Measurements from ENCODE around the gene ACSM5. TPM values are rescaled to one million over a fixed set of nuclear protein-coding genes. Genes with fewer than 3 reads are reported as not detected.

ACSM5 gene
- total RNA-seq, 1 donor = not detected

DNA sequence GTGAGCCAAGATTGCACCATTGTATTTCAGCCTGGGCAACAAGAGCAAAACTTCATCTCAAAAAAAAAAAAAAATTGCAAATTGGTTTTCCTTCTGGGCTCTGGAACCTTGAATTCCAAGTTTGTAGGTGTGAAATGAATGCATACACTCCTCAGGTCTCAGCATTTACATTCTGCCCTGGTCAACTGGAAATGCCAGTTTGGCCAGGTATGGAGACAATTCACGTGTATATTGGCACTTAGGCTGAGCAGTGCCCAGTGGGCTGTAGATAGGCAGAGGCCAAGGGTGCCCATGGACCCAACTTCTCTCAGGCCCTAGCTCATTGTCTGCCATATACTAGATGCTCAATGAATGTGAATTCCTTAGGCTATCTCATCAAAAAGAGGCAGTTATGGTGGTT is 20.5 kb upstream of the ACSM5 start:
- TF ChIP-seq, protein P1, sequence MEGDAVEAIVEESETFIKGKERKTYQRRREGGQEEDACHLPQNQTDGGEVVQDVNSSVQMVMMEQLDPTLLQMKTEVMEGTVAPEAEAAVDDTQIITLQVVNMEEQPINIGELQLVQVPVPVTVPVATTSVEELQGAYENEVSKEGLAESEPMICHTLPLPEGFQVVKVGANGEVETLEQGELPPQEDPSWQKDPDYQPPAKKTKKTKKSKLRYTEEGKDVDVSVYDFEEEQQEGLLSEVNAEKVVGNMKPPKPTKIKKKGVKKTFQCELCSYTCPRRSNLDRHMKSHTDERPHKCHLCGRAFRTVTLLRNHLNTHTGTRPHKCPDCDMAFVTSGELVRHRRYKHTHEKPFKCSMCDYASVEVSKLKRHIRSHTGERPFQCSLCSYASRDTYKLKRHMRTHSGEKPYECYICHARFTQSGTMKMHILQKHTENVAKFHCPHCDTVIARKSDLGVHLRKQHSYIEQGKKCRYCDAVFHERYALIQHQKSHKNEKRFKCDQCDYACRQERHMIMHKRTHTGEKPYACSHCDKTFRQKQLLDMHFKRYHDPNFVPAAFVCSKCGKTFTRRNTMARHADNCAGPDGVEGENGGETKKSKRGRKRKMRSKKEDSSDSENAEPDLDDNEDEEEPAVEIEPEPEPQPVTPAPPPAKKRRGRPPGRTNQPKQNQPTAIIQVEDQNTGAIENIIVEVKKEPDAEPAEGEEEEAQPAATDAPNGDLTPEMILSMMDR (IDR thresholded peaks at IDR 0.05; ENCODE audit: insufficient read depth, low read depth, low read length) = no peak
- H3K4me3 ChIP-seq (ENCODE audit: low read depth, low read length) = no peak overlapping the region
- DNase-seq (ENCODE audit: low read depth) = no peak

DNA sequence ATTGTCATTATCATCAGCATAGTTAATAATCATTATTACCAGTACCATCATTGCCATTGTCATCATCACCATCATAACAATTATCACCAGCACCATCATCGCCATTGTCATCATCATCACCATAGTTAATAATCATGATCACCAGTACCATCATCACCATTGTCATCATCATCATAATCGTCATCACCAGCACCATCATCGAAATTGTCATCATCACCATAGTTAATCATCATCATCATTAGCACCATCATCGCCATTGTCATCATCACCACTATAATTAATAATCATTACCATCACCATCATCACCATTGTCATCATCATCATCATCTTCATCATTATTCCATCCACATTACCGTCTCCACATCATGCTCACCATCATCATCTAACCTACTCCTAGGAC is 18.3 kb upstream of the ACSM5 start:
- H3K4me3 ChIP-seq (ENCODE audit: low read depth, low read length) = no peak overlapping the region
- DNase-seq (ENCODE audit: low read depth) = no peak
- TF ChIP-seq, protein P1 (IDR thresholded peaks at IDR 0.05; ENCODE audit: insufficient read depth, low read depth, low read length) = no peak

DNA sequence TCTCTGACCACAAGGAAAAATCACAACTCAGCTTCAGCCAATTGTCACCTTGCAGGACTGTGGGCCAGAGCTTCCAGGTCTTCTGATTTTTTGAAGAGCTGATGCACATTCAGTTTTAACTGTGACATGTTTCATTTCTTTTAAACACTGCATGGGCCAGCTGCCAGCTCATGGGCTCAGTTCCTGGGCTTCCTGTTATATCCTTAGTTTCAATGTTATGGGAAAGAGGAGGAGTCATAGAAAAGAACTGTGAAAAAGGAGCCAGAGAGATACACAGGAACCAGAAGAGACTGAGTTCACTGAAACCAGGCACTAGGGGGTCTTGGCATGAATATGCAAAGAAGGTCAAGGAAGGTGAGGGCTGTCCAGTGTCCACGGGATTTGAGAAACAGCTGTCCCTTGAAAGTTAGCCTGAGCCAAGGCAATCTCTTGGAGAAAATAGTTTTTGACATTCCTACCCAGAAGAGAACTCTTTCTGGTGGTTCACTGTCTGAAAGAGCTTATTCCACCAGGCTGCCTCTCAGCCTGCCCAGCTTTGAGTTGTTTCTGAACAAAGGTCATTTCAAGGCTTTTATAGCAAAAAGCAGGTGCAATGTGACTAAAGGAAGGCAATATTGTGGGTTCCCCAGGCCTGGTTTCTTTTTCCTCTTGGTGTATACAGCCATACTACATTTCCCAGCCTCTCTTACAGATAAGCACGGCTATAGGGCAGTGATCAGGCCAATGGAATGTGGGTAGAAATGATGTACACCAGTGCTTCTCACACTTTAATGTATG is 15.3 kb upstream of the ACSM5 start:
- TF ChIP-seq, protein P1 (IDR thresholded peaks at IDR 0.05; ENCODE audit: insufficient read depth, low read depth, low read length) = no peak
- no peak for DNase-seq (ENCODE audit: low read depth)
- no peak overlapping the region for H3K4me3 ChIP-seq (ENCODE audit: low read depth, low read length)

DNA sequence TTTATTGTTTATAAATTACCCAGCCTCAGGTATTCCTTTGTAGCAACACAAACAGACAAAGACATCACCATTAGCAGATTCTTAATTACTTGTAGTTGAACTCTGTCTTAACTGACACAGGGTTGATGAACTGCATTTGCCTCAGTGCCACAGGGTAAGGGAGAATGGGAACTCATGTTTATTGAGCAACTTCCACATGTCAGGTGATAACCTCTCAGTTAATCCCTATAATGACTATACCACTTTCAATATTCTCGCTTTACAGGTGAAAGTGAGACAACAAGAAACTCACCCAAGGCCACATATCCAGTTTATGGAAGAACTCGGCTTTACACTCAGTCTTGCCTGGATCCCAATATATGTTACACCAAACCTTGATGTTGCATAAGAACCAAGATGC is 13.4 kb upstream of the ACSM5 start:
- TF ChIP-seq, protein P1 (IDR thresholded peaks at IDR 0.05; ENCODE audit: insufficient read depth, low read depth, low read length) = no peak
- DNase-seq (ENCODE audit: low read depth) = no peak
- H3K4me3 ChIP-seq (ENCODE audit: low read depth, low read length) = no peak overlapping the region

DNA sequence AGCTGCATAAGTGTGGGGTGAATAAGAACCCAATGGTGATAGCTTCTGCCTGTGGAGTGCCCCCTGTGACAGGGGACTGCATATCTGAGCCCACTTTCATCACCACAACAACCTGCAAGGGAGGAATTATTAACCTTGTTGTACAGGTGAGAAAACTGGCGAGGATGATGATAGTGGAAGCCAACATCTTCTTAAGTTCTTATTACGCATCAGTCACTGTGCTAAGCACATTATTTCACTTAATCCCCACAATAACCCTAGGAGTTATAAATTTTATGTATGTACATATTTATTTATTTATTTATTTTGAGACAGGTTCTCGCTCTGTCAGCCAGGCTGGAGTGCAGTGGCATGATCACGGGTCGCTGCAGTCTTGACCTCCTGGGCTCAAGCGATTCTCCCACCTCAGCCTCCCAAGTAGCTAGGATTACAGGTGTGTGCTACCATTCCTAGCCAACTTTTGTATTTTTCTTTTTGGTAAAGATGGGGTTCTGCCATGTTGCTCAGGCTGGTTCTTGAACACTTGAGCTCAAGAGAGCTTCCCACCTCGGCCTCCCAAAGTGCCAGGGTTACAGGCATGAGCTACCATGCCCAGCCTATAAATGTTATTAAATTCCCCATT is 12.4 kb upstream of the ACSM5 start:
- no peak for DNase-seq (ENCODE audit: low read depth)
- TF ChIP-seq, protein P1 (IDR thresholded peaks at IDR 0.05; ENCODE audit: insufficient read depth, low read depth, low read length) = no peak
- H3K4me3 ChIP-seq (ENCODE audit: low read depth, low read length) = no peak overlapping the region

DNA sequence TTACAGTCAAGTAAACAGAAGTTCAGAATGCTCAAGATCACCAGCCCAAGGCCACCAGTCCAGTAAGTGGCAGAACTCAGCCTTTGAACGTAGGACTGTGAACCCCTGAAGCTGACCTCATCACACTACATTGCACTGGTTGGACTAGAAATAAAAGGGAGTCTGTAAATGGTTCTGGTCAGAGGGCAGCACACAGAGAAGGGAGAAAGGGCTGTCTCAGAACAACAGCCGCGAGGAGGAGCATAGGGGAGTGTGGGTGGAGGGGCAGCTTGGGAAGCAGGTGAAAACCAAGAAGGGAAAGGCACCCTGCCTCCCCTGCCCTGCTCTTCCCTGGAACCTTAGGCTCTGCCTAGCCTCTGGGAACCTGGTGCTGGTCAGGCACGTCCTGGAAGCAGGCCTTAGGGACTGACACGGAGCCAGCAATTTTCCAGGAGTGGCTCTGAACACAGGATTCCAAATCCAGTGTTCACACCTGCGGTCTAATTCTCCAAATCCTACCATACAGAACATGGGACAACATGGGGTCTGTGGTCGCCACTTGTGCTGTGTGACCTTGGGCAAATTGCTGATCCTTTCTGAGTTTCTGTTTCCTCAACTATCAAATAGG is 11.8 kb upstream of the ACSM5 start:
- DNase-seq (ENCODE audit: low read depth) = no peak
- H3K4me3 ChIP-seq (ENCODE audit: low read depth, low read length) = no peak overlapping the region
- TF ChIP-seq, protein P1 (IDR thresholded peaks at IDR 0.05; ENCODE audit: insufficient read depth, low read depth, low read length) = no peak
